OCI-LY1 (cell line): ENCODE measurements around the gene NCF4.

Experiments used
- EZH2 ChIP-seq: fragments of 200-600 bp; sonication (generic), shearing (Covaris generic); IDR thresholded peaks from 2 replicates; pipeline ENCODE4 v1.8.0; 2017; ENCODE audit warnings: borderline replicate concordance, mixed run types, mild to moderate bottlenecking, antibody characterized with exemption, low read length, moderate library complexity, mixed read lengths
- TF ChIP-seq, protein P1 (sequence below): fragments of 200-600 bp; sonication (generic), shearing (Covaris generic); IDR thresholded peaks from 2 replicates; pipeline ENCODE4 v1.5.1; 2017; ENCODE audit warnings: mild to moderate bottlenecking, antibody characterized with exemption, low read length, moderate library complexity, mixed read lengths

DNA sequence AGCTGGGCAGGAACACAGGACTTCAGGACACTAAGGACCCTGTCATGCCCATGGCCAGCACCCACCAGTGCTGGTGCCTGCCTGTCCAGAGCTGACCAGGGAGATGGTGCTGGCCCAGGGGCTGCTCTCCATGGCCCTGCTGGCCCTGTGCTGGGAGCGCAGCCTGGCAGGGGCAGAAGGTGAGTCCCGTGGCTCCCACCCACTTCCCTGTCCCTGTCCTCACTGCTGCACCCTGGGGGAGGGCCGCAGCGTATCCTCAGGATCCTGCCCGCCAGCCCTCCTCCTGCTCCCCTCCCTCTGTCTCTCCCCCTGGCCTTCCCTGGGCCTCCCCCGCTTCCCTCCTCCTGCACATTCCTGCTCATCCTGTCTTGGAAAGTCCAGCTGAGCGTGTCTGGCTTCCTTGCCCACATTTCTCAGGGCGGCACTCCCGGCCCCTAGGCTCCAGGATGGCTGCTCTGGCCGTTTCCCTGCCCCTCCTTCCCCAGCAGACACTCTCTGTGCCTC, 61.4 kb downstream of the NCF4 start:
- TF ChIP-seq, protein P1, sequence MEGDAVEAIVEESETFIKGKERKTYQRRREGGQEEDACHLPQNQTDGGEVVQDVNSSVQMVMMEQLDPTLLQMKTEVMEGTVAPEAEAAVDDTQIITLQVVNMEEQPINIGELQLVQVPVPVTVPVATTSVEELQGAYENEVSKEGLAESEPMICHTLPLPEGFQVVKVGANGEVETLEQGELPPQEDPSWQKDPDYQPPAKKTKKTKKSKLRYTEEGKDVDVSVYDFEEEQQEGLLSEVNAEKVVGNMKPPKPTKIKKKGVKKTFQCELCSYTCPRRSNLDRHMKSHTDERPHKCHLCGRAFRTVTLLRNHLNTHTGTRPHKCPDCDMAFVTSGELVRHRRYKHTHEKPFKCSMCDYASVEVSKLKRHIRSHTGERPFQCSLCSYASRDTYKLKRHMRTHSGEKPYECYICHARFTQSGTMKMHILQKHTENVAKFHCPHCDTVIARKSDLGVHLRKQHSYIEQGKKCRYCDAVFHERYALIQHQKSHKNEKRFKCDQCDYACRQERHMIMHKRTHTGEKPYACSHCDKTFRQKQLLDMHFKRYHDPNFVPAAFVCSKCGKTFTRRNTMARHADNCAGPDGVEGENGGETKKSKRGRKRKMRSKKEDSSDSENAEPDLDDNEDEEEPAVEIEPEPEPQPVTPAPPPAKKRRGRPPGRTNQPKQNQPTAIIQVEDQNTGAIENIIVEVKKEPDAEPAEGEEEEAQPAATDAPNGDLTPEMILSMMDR: no peak
- TF ChIP-seq EZH2: no peak
